Putamen (tissue), 1 donor: Measurements from ENCODE around the gene CNTROB.

Experiments used
- DNase-seq: peaks from one replicate; pipeline ENCODE4 v3.0.0-alpha.2; 2016; ENCODE audit warnings: low spot score

CNTROB gene

DNA sequence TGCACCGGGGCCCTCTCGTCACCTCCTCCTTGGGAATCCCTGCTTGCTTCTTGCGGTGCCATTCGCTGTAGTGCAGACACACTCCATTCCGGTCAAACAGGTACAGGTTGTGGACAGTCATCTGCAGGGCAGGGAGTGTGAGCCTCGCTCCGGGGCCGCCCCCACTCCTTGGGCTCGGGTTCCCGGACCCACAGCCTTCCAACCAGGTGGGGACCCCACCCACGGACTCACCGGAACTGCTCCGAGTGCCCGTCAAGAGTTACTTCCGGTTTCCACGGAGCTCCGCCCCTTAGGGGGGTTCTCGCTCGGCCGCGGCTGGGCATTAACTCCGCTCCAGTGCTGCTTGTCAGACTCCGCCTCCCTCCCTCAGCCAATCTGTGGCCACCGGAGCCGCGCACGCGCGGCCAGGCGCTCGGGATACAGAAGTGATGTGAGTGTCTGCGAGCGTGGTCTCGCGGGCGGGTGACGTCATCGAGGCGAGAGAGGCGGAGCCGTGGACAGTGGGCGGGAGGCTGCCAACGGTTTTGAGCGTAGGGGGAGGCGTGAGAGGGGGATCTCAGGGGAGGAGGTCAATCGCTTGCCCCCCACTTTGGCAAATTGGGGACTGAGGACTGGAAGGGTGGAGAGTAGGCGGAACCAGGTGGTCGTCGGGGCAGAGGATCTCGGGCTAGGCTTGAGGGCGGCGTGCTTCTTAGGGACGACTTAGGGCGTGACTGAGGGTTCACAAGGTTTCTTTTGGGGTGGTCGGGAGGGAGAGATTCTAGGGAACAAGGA lies at the start of gene CNTROB, which contains the start of gene TRAPPC1:
Gene CNTROB, plus strand, starts transcription at position 498 of the 774 bp plus-strand sequence. CDS start 874 bp downstream, outside the sequence.
Gene TRAPPC1, minus strand, starts transcription at position 238 of the 774 bp plus-strand sequence. Its CDS starts 117 bp downstream, at position 121.
- DNase-seq, result peak; percentile 99

GRCh38 chr17:7882629-7883028 lies 49.4 kb upstream of the CNTROB start:
- DNase-seq, result no peak

GRCh38 chr17:7883781-7884386 lies 48.1 kb upstream of the CNTROB start:
- DNase-seq, result no peak

- no peak for DNase-seq
Measured at GRCh38 chr17:7884581-7885366, 47.2 kb upstream of the CNTROB start.

DNA sequence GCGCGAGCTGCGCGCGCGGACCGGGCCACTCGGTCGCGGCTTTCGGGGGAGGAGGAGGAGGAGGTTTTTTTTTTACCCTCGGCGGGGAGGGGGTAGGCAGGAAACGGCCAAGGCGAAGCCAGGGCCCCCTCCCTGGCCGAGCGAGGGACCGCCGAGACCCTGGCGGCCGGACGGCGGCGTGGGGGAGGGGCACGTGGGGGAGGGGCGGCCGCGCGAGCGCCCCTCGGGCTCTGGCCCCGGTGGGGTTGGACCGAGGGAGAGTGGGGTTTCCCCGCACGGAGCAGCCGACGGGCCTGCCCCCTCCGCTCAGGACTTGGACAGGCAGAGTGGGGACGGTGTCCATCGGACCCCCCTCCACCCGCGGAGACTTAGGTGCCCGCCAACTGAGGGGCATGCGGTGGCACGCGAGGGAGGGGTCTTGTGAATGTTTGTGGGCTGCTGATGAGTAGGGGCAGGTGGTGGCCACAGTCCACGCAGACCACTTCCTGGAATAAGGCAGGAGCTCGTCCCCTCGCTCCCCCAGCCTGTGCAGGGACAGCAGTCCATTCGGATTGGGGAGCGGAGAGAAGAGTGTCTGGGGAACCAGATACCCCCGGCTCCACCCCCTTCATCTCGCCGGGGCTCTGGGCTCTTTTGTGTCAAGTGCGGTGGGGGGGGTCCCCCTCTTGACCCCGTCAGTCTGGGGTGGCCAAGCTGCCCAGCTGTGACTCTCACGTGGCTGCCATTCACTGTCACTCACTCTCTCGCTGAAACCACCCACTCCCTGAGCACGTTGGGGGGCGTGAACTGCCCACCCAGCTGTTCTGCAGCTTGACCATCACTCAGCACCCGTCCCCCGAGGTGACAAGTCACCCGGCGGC lies 46.4 kb upstream of the CNTROB start:
- DNase-seq, result no peak

GRCh38 chr17:7886227-7887037 lies 45.6 kb upstream of the CNTROB start:
- no peak for DNase-seq

DNA sequence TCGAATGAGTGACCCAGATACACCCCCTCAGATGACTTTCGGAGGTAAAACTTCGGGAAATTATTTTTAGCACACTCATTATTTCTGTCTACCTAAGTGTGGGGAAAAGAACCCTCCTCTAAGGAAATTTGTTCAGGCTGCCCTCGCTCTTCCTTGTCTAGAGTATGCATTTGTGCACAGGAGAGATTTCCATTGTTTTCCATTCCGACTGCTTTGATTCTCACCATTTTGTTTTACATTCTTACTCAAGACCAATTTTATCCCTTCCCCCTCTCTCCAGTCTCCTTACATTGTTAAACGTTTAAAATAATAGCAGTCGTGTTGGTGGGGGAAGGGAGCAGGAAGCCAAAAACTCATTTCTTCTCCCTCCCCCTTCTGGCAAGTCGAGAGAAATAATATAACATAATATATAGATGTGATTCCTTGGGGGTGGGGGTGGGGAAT lies 44.9 kb upstream of the CNTROB start:
- peak; percentile 43 for DNase-seq

- DNase-seq, result peak; percentile 94
Measured at GRCh38 chr17:7887482-7888183, 44.4 kb upstream of the CNTROB start.

DNA sequence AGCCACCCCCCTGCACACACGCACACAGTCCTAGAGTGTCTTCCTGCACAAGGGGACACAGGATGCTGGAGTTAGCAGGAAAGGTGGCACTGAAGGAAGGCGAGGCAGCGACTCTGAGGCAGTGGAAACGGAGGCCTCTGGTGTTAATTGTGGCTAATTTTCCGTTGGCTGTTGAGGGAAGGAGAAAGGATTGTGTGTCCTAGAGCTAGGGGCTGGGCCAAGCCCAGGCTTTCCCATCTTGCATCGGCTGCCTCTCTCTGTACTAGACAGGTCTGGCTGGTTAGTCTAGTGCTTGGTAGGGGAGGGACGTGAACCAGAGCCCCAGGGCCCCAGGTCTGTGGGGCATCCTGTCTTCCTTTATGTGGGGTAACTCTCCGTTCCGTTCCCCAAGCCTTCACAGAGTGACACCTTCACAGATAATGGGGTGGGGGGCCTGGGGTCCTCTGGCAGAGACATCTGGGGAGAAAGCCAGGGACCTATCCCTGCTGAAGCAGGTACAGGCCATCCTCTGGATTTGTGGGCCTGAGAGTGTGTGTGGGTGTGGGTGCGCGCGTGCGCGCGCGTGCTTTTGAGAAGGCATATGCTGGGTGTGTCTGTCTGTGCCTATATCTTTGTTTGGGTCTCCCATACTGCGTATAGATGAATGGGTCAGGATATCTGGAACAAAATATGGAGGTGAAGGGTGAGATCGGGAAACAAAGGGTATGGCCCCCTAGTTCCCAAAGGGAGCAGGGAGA lies 43.7 kb upstream of the CNTROB start, which contains the start of gene CHD3:
Gene CHD3, plus strand, starts transcription at position 606 of the 737 bp plus-strand sequence. CDS start 212 bp downstream, outside the sequence.
- no peak for DNase-seq

DNA sequence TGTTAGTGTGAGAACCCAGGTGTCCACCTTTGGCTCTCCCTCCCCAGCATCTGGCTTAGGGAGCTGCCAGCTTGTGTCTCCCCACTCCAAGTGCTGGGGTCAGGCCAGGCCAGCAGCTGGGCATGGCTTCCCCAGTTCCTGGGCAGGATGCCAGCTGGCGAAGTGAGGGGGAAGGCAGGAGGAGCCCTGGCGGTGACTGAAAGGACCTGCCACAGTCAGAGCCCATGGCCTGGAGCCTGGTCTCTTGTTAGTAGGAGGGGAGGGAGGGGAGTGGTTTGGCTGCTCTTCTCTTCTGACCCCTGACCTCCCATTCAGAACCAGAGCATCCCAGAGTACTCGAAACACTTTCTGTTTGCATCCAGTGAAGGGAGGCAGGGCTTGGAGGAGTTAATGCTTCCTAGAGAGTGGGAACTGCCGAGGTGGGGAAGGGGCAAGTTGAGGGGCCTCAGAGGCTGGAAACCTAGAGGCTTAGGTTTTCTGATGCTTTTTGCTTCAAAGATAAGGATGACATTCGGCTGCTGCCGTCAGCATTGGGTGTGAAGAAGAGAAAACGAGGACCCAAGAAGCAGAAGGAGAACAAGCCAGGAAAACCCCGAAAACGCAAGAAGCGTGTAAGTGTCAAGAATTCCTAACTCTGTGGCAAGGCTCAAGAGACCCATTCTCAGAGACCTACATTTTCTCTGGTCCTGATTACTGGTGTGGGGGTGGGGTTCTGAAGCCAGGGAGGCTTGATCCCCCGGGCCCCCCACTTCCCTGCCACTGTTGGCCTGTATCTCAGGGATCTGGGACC lies 42.6 kb upstream of the CNTROB start:
- DNase-seq, result peak; percentile 97

GRCh38 chr17:7893187-7893880 lies 38.7 kb upstream of the CNTROB start:
- DNase-seq, result no peak

- no peak for DNase-seq
Measured at GRCh38 chr17:7894226-7894625, 37.8 kb upstream of the CNTROB start.

DNA sequence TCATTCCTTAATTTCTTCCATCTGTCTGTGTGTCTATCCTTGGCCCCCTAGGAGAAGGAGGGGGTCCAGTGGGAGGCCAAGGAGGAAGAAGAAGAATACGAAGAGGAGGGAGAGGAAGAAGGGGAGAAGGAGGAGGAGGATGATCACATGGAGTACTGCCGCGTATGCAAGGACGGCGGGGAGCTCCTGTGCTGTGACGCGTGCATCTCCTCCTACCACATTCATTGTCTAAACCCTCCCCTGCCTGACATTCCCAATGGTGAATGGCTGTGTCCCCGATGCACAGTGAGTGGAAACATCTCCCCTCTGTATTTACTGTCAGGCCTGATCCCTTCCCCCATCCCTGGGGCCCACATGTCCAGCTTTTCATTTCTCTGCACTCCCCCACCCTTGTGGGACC lies 37.1 kb upstream of the CNTROB start:
- DNase-seq, result no peak

DNA sequence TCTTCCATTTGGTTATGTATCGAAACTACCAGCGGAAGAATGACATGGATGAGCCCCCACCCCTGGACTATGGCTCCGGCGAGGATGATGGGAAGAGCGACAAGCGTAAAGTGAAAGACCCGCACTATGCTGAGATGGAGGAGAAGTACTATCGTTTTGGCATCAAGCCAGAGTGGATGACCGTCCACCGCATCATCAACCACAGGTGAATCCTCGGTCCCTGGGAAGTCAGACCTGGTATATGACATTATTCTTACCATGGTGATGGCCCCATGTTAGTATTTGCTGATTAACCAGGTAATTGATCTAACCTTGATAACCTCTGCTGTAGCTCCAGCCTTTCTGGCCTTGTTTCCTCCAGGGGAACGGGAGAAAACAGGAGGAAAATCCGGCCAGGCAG lies 34.9 kb upstream of the CNTROB start:
- no peak for DNase-seq

DNA sequence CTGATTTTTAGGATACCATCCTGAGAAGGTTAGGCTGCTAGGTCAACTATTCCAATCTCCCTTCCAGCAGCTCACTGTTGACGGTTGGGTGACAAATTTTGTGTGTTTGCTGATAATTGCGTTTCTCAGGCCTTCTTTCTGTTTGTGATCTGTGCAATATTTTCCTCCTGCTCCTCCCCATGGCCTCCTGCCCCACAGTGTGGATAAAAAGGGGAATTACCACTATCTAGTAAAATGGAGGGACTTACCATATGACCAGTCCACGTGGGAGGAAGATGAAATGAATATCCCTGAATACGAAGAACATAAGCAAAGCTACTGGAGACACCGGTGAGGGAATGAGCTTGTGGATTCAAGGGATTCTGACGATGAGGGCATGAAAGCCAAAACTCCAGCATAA lies 34.2 kb upstream of the CNTROB start:
- no peak for DNase-seq

GRCh38 chr17:7903154-7904103 lies 28.6 kb upstream of the CNTROB start:
- no peak for DNase-seq

DNA sequence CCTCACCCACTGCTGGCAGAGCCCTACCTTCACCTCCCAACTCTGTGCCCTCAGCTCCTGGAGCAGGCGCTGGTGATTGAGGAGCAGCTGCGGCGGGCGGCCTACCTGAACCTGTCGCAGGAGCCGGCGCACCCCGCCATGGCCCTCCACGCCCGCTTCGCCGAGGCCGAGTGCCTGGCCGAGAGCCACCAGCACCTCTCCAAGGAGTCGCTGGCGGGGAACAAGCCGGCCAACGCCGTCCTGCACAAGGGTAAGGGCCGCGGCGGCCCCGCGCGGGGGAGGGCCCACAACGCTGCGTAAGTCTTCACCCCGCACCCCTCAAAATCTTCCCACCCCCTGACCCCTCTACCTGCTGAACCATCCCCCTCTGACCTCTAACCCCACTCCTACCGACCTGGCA lies 22.9 kb upstream of the CNTROB start:
- DNase-seq, result no peak
